K562 (cell line): Measurements from ENCODE around the gene SIRT4. TPM values are rescaled to one million over a fixed set of nuclear protein-coding genes. Genes with fewer than 3 reads are reported as not detected.

ENCODE experiments used
- ATF7 ChIP-seq: fragments of 450-650 bp; IDR thresholded peaks from 2 replicates; pipeline ENCODE4 v1.7.1; 2014; ENCODE audit warnings: mild to moderate bottlenecking, moderate library complexity
- BDP1 ChIP-seq: IDR thresholded peaks from 3 replicates; pipeline ENCODE4 v1.6.1; 2011; ENCODE audit not compliant: insufficient read length, insufficient read depth
- COPS2 ChIP-seq: fragments of 450-650 bp; conservative IDR thresholded peaks from 2 replicates; pipeline ENCODE4 v1.6.1; 2016; ENCODE audit warnings: mild to moderate bottlenecking, moderate library complexity
- GABPB1 ChIP-seq: sonication (generic); formaldehyde crosslinking; IDR thresholded peaks from 2 replicates; pipeline ENCODE4 v1.8.0; 2022; ENCODE audit warnings: mild to moderate bottlenecking, missing genetic modification reagents
- NCOA2 ChIP-seq, 2 experiments: fragments of 450-650 bp; IDR thresholded peaks; 2 replicates each; pipeline ENCODE4 v1.6.1; 2018; ENCODE audit warnings: mild to moderate bottlenecking in 2 of 2, moderate library complexity in 1 of 2; ENCODE audit not compliant: partially characterized antibody in 2 of 2
- PCBP1 ChIP-seq: fragments of 200-400 bp; formaldehyde crosslinking; IDR thresholded peaks from 2 replicates; pipeline ENCODE4 v1.6.1; 2018; ENCODE audit warnings: mild to moderate bottlenecking, low read depth, low read length; ENCODE audit not compliant: poor library complexity, severe bottlenecking
- RAD21 ChIP-seq, 2 experiments: fragments of 250-450 bp in 1 of 2; fragments of 450-650 bp in 1 of 2; sonication (Bioruptor Pico) in 1 of 2; formaldehyde crosslinking in 1 of 2; IDR thresholded peaks in 1 of 2; conservative IDR thresholded peaks in 1 of 2; 2 replicates each; pipeline versions ENCODE4 v1.4.0 to v1.8.0; 2020 to 2022; ENCODE audit warnings: mild to moderate bottlenecking in 2 of 2, moderate library complexity in 1 of 2
- RHOXF2B ChIP-seq: fragments of 250-450 bp; sonication (Bioruptor Pico); conservative IDR thresholded peaks from 2 replicates; pipeline ENCODE4 v1.5.1; 2021
- SETDB1 ChIP-seq: IDR thresholded peaks from one replicate; pipeline ENCODE4 v1.6.1; 2012; ENCODE audit warnings: low read length, control low read depth, inconsistent platforms
- TBL1XR1 ChIP-seq, 2 experiments: IDR thresholded peaks; 2 replicates each; pipeline ENCODE4 v1.6.1; 2012; ENCODE audit warnings: improper control_type of control experiment in 2 of 2, low read length in 2 of 2, mild to moderate bottlenecking in 1 of 2
- TRIM28 ChIP-seq: fragments of 450-650 bp; IDR thresholded peaks from 2 replicates; pipeline ENCODE4 v1.6.1; 2017
- WHSC1 ChIP-seq: IDR thresholded peaks from one replicate; pipeline ENCODE4 v1.6.1; 2012; ENCODE audit warnings: low read length, control low read depth, inconsistent platforms
- ZBTB26 ChIP-seq: fragments of 450-650 bp; formaldehyde crosslinking; IDR thresholded peaks from 2 replicates; pipeline ENCODE4 v1.4.0; 2022; ENCODE audit warnings: missing genetic modification characterization
- ZNF23 ChIP-seq: fragments of 250-450 bp; sonication (Bioruptor Pico); IDR thresholded peaks from 2 replicates; pipeline ENCODE4 v1.4.0; 2020; ENCODE audit warnings: mild to moderate bottlenecking
- ZNF311 ChIP-seq: fragments of 250-450 bp; sonication (Bioruptor Pico); IDR thresholded peaks from 2 replicates; pipeline ENCODE4 v1.4.0; 2020; ENCODE audit warnings: mild to moderate bottlenecking, moderate library complexity
- ZNF449 ChIP-seq: fragments of 250-450 bp; sonication (Bioruptor Pico); IDR thresholded peaks from 2 replicates; pipeline ENCODE4 v1.8.0; 2022; ENCODE audit warnings: moderate library complexity, mild to moderate bottlenecking, inconsistent platforms
- polyA plus RNA-seq, 8 experiments: library from polyadenylated mRNA; depleted of rRNA in 4 of 8; stranded (reverse) in 5 of 8; unstranded in 3 of 8; fragments of >200 nt; fragmentation: Nextera tagmentation in 2 of 8; fragmentation: Illumina TruSeq in 1 of 8; extraction: Ambion mirVana in 2 of 8; extraction: Trizol in 1 of 8; gene quantifications; 2 replicates each; pipeline versions ENCODE4 v1.2.1 to v1.2.3, GENCODE V29; 2011 to 2014; ENCODE audit warnings: inconsistent platforms in 1 of 8, missing spikeins in 1 of 8
- total RNA-seq, 7 experiments: library from RNA; depleted of rRNA in 6 of 7; stranded (reverse); fragments of >200 nt in 6 of 7; fragmentation: Illumina TruSeq in 2 of 7; extraction: Trizol in 2 of 7; gene quantifications; 2 replicates each; pipeline versions ENCODE4 v1.2.1 to v1.2.3, GENCODE V29; 2011 to 2021; ENCODE audit warnings: low replicate concordance in 1 of 7
- TF ChIP-seq, protein P1 (sequence below): fragments of 450-650 bp; formaldehyde crosslinking; IDR thresholded peaks from 2 replicates; pipeline ENCODE4 v1.4.0; 2020; ENCODE audit warnings: mild to moderate bottlenecking
- TF ChIP-seq, protein P2 (sequence below), 2 experiments: fragments of 200-800 bp in 1 of 2; sonication (Bioruptor generic) in 1 of 2; sonication (generic) in 1 of 2; formaldehyde crosslinking in 1 of 2; IDR thresholded peaks in 1 of 2; conservative IDR thresholded peaks in 1 of 2; 2 replicates each; pipeline versions ENCODE4 v1.5.0 to v1.6.1; 2016 to 2020; ENCODE audit warnings: missing compliant biosample characterization in 1 of 2, missing genetic modification characterization in 1 of 2, missing genetic modification reagents in 1 of 2
- TF ChIP-seq, protein P3 (sequence below), 2 experiments: fragments of 450-650 bp; conservative IDR thresholded peaks; 2 replicates each; pipeline ENCODE4 v1.6.1; 2017; ENCODE audit warnings: mild to moderate bottlenecking in 2 of 2, moderate library complexity in 2 of 2

Gene SIRT4
- total and polyA plus RNA-seq, 9 of the 15 experiments (the other 6 are each of a cell fraction or from before 2014, with no cell fraction given): 0.86 to 5.2 (median 2.4) TPM

GRCh38 chr12:120301962-120302815 lies at the start of gene SIRT4 (continued):
- TF ChIP-seq ZNF449 (no peak), RHOXF2B (CRISPR knock-in tag) (no peak), ZNF23 (CRISPR knock-in tag) (no peak), WHSC1 (no peak), TRIM28 (no peak), GABPB1 (CRISPR knock-in tag) (peak; percentile 70; the same call in 1 of the 2 replicates), ZNF311 (CRISPR knock-in tag) (no peak), SETDB1 (no peak), COPS2 (no peak), PCBP1 (no peak), RAD21 (CRISPR knock-in tag; conservative IDR thresholded peaks at IDR 0.05 in 1 of 2, IDR thresholded peaks at IDR 0.05 in 1 of 2) (no peak), BDP1 (no peak), NCOA2 (IDR thresholded peaks at IDR 0.05; ENCODE audit: partially characterized antibody in 2 of 2) (no peak), TBL1XR1 (IDR thresholded peaks at IDR 0.05; ENCODE audit: low read length in 2 of 2) (no peak), ZBTB26 (CRISPR knock-in tag) (0 out of 2 replicates have a peak, but pooled peaks have one; percentile 44), ATF7 (peak; percentile 99)
- TF ChIP-seq, protein P1, sequence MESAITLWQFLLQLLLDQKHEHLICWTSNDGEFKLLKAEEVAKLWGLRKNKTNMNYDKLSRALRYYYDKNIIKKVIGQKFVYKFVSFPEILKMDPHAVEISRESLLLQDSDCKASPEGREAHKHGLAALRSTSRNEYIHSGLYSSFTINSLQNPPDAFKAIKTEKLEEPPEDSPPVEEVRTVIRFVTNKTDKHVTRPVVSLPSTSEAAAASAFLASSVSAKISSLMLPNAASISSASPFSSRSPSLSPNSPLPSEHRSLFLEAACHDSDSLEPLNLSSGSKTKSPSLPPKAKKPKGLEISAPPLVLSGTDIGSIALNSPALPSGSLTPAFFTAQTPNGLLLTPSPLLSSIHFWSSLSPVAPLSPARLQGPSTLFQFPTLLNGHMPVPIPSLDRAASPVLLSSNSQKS (CRISPR knock-in tag): no peak
- TF ChIP-seq, protein P2, sequence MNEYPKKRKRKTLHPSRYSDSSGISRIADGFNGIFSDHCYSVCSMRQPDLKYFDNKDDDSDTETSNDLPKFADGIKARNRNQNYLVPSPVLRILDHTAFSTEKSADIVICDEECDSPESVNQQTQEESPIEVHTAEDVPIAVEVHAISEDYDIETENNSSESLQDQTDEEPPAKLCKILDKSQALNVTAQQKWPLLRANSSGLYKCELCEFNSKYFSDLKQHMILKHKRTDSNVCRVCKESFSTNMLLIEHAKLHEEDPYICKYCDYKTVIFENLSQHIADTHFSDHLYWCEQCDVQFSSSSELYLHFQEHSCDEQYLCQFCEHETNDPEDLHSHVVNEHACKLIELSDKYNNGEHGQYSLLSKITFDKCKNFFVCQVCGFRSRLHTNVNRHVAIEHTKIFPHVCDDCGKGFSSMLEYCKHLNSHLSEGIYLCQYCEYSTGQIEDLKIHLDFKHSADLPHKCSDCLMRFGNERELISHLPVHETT (CRISPR knock-in tag; conservative IDR thresholded peaks at IDR 0.05 in 1 of 2, IDR thresholded peaks at IDR 0.05 in 1 of 2): peak in 1 of 2 experiments; percentile 70; a peak in 2 of 4 replicates
- TF ChIP-seq, protein P3, sequence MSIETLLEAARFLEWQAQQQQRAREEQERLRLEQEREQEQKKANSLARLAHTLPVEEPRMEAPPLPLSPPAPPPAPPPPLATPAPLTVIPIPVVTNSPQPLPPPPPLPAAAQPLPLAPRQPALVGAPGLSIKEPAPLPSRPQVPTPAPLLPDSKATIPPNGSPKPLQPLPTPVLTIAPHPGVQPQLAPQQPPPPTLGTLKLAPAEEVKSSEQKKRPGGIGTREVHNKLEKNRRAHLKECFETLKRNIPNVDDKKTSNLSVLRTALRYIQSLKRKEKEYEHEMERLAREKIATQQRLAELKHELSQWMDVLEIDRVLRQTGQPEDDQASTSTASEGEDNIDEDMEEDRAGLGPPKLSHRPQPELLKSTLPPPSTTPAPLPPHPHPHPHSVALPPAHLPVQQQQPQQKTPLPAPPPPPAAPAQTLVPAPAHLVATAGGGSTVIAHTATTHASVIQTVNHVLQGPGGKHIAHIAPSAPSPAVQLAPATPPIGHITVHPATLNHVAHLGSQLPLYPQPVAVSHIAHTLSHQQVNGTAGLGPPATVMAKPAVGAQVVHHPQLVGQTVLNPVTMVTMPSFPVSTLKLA (conservative IDR thresholded peaks at IDR 0.05): peak; percentile 90 to 93
